Sciatic nerve (tissue), 2 donors: ENCODE results near the gene HSF4. TPM values are rescaled to one million over a fixed set of nuclear protein-coding genes. Genes with fewer than 3 reads are reported as not detected.
A peak's percentile ranks its signal among the peaks of the same experiment; 100 is the strongest.

ENCODE experiments used
- ATAC-seq: fragments of 200-7000 bp; cut with Tn5 transposase; one replicate; pipeline ENCODE4 v1.9.1; 2020; ENCODE audit warnings: mild to moderate bottlenecking, moderate library complexity
- DNase-seq: peaks from one replicate; pipeline ENCODE4 v3.0.0-alpha.2; 2020; ENCODE audit warnings: low spot score
- intact Hi-C: fragments of 100-400 bp; cut with DNase I; formaldehyde crosslinking; loops from one replicate; pipeline ENCODE4 v1.14.2; 2022
- total RNA-seq: library from RNA; stranded (reverse); fragmentation: NEBNext Ultra II Directional; extraction: Animal tissue kit (Norgen Biotek cat#: 25700); gene quantifications from one replicate; pipeline ENCODE4 v1.2.1, GENCODE V29; 2021
- donor health status: DM: no; HTN: no; CAD: no.
- donor health status: DM: no; HTN: no; CAD: no.

HSF4 gene
- total RNA-seq, 1 donor from 2014 or later: 123 TPM

GRCh38 chr16:67163999-67164558 lies 466 bp upstream of the HSF4 start:
- intact Hi-C loops: no loop called here
- ATAC-seq: peak; percentile 55
- no peak for DNase-seq

- DNase-seq: no peak
- intact Hi-C loops: no loop called here
- ATAC-seq: no peak
Observed at GRCh38 chr16:67165121-67166078, 855 bp downstream of the HSF4 start.

GRCh38 chr16:67166110-67166547 lies 1.6 kb downstream of the HSF4 start:
- ATAC-seq: no peak
- no peak for DNase-seq
- intact Hi-C loops: no loop called here

GRCh38 chr16:67166598-67167168 lies 2.1 kb downstream of the HSF4 start:
- intact Hi-C loops: no loop called here
- DNase-seq (no peak), ATAC-seq (no peak)

GRCh38 chr16:67167588-67167987 lies 3.0 kb downstream of the HSF4 start:
- intact Hi-C loops: no loop called here

GRCh38 chr16:67169011-67169451 lies 4.5 kb downstream of the HSF4 start:
- intact Hi-C loops: no loop called here
- ATAC-seq (no peak), DNase-seq (no peak)

More at GRCh38 chr16:67167588-67167987, 3.0 kb downstream of the HSF4 start:
- no peak for ATAC-seq
- no peak for DNase-seq

- no peak for ATAC-seq
- intact Hi-C loops: no loop called here
- DNase-seq: no peak
Observed at GRCh38 chr16:67169642-67170167, 5.2 kb downstream of the HSF4 start.

GRCh38 chr16:67170168-67170948 lies 5.8 kb downstream of the HSF4 start, which contains the start of gene NOL3:
Gene NOL3 (plus strand): TSS chr16:67170538.
- DNase-seq (peak; percentile 88), ATAC-seq (peak; percentile 71)
- intact Hi-C loops: no loop called here

GRCh38 chr16:67170949-67171649 lies 6.6 kb downstream of the HSF4 start:
- DNase-seq: no peak

GRCh38 chr16:67173323-67173722 lies 8.8 kb downstream of the HSF4 start:
- intact Hi-C loops: no loop called here
- DNase-seq (no peak), ATAC-seq (no peak)

More at GRCh38 chr16:67170949-67171649, 6.6 kb downstream of the HSF4 start:
- intact Hi-C loops: no loop called here
- ATAC-seq: peak; percentile 46

- ATAC-seq: peak; percentile 69
- intact Hi-C loops: no loop called here
- peak; percentile 86 for DNase-seq
Observed at GRCh38 chr16:67173808-67174705, 9.5 kb downstream of the HSF4 start.

- intact Hi-C loops: no loop called here
- DNase-seq (no peak), ATAC-seq (no peak)
Observed at GRCh38 chr16:67174706-67175231, 10.2 kb downstream of the HSF4 start.

- ATAC-seq: no peak
- no peak for DNase-seq
- intact Hi-C loops: no loop called here
Observed at GRCh38 chr16:67176662-67177061, 12.1 kb downstream of the HSF4 start.

GRCh38 chr16:67177743-67178699 lies 13.5 kb downstream of the HSF4 start:
- DNase-seq (no peak), ATAC-seq (no peak)
- intact Hi-C loops: no loop called here

GRCh38 chr16:67179421-67180080 lies 15.0 kb downstream of the HSF4 start:
- ATAC-seq (no peak), DNase-seq (no peak)
- intact Hi-C loops: no loop called here
